GM12878 (cell line): ENCODE measurements around the gene SFR1. TPM values are rescaled to one million over a fixed set of nuclear protein-coding genes. Genes with fewer than 3 reads are reported as not detected.

Source experiments
- ATAC-seq: fragments of 200-7000 bp; cut with Tn5 transposase; 3 replicates; pipeline ENCODE4 v1.9.1; 2020; ENCODE audit warnings: mild to moderate bottlenecking, moderate library complexity
- BruUV-seq: library from RNA; stranded (reverse); fragments of 400-500 nt; replicated peaks from 2 replicates; lab custom pipeline; 2021; lab: Mats Ljungman, UMichigan
- CTCF ChIA-PET: fragments of 300-600 bp; sonication (Branson Sonifier 250); formaldehyde crosslinking; extraction: SDS; loops from one replicate; lab custom pipeline; 2021; ENCODE audit warnings: inconsistent platforms; lab: Yijun Ruan, JAX
- POLR2A ChIA-PET: fragments of 350-600 bp; formaldehyde crosslinking; extraction: SDS; loops from one replicate; lab custom pipeline; 2021; ENCODE audit warnings: inconsistent platforms; lab: Charles Lee
- RAD21 ChIA-PET: fragments of 300-600 bp; sonication (Branson Sonifier 250); formaldehyde crosslinking; loops from one replicate; lab custom pipeline; 2023; ENCODE audit warnings: antibody characterized with exemption; ENCODE audit not compliant: unreplicated experiment; lab: Charles Lee
- SMC1A ChIA-PET: fragments of 300-600 bp; sonication (Branson Sonifier 250); formaldehyde crosslinking; loops from one replicate; lab custom pipeline; 2023; ENCODE audit not compliant: unreplicated experiment, uncharacterized antibody; lab: Charles Lee
- DNase-seq: peaks from one replicate; pipeline ENCODE4 v3.0.0-alpha.2; 2011; ENCODE audit warnings: low read depth, low spot score
- FAIRE-seq: peaks from 3 replicates; lab custom pipeline; 2011; peaks lifted over from hg19 to GRCh38; lab: Jason Lieb, UNC
- H2AFZ ChIP-seq: 2 replicates; pipeline ENCODE4 v1.6.0; 2011; ENCODE audit warnings: low read depth, low read length, control low read depth; ENCODE audit not compliant: control insufficient read depth
- H3K27ac ChIP-seq: 2 replicates; pipeline ENCODE4 v1.5.1; 2011; ENCODE audit warnings: control low read depth; ENCODE audit not compliant: control insufficient read depth, insufficient read depth
- H3K27me3 ChIP-seq, 2 experiments: replicated peaks in 1 of 2; 2 replicates each; pipeline versions ENCODE4 v1.6.0 to v1.6.1; 2011; ENCODE audit warnings: low read length in 1 of 2; ENCODE audit not compliant: control insufficient read depth in 2 of 2, insufficient read depth in 2 of 2
- H3K36me3 ChIP-seq, 2 experiments: 2 replicates each; pipeline ENCODE4 v1.5.1; 2011; ENCODE audit warnings: low read length in 1 of 2; ENCODE audit not compliant: control insufficient read depth in 2 of 2, insufficient read depth in 2 of 2
- H3K4me1 ChIP-seq: 2 replicates; pipeline ENCODE4 v1.6.1; 2011; ENCODE audit warnings: mild to moderate bottlenecking, low read length, moderate library complexity, mixed read lengths; ENCODE audit not compliant: control insufficient read depth, insufficient read depth
- H3K4me2 ChIP-seq: 2 replicates; pipeline ENCODE4 v1.6.0; 2011; ENCODE audit warnings: control low read depth; ENCODE audit not compliant: control insufficient read depth, insufficient read depth
- H3K4me3 ChIP-seq: fragments of 200-600 bp; sonication (generic); 2 replicates; pipeline ENCODE4 v1.5.1; 2016
- H3K79me2 ChIP-seq: 2 replicates; pipeline ENCODE4 v1.6.0; 2011; ENCODE audit warnings: low read length; ENCODE audit not compliant: control insufficient read depth, insufficient read depth
- H3K9ac ChIP-seq: 2 replicates; pipeline ENCODE4 v1.8.0; 2011; ENCODE audit warnings: low read length, control low read depth, mixed read lengths; ENCODE audit not compliant: control insufficient read depth, insufficient read depth
- H3K9me3 ChIP-seq: replicated peaks from 3 replicates; pipeline ENCODE4 v1.5.1; 2011; ENCODE audit warnings: mild to moderate bottlenecking, low read length; ENCODE audit not compliant: control insufficient read depth, insufficient read depth
- H4K20me1 ChIP-seq: 2 replicates; pipeline ENCODE4 v1.6.0; 2011; ENCODE audit not compliant: control insufficient read depth, insufficient read depth
- ASH2L ChIP-seq: fragments of 300-600, 200-600 bp; sonication (generic); IDR thresholded peaks from 2 replicates; pipeline ENCODE4 v1.6.1; 2017; ENCODE audit warnings: low read depth, mild to moderate bottlenecking, borderline replicate concordance
- BMI1 ChIP-seq: fragments of 450-650 bp; IDR thresholded peaks from 2 replicates; pipeline ENCODE4 v1.6.1; 2016; ENCODE audit warnings: mild to moderate bottlenecking, moderate library complexity, borderline replicate concordance
- FOS ChIP-seq: IDR thresholded peaks from 3 replicates; pipeline ENCODE4 v1.6.1; 2011; ENCODE audit warnings: borderline replicate concordance; ENCODE audit not compliant: insufficient read length; ENCODE audit errors: extremely low read depth
- GATAD2B ChIP-seq: fragments of 450-650 bp; conservative IDR thresholded peaks from 2 replicates; pipeline ENCODE4 v1.6.1; 2017; ENCODE audit warnings: low read depth, mild to moderate bottlenecking, moderate library complexity
- MYC ChIP-seq: IDR thresholded peaks from 2 replicates; pipeline ENCODE4 v1.6.1; 2011; ENCODE audit warnings: mild to moderate bottlenecking, low read length, moderate library complexity, inconsistent platforms; ENCODE audit not compliant: insufficient read depth, insufficient replicate concordance, insufficient read length, severe bottlenecking
- NFYA ChIP-seq: IDR thresholded peaks from 2 replicates; pipeline ENCODE4 v1.6.1; 2011; ENCODE audit warnings: low read depth, mild to moderate bottlenecking, low read length, improper control_type of control experiment, borderline replicate concordance
- RAD51 ChIP-seq: fragments of 450-650 bp; IDR thresholded peaks from 2 replicates; pipeline ENCODE4 v1.6.1; 2016; ENCODE audit warnings: moderate library complexity, mild to moderate bottlenecking, inconsistent platforms
- SPI1 ChIP-seq: IDR thresholded peaks from 2 replicates; pipeline ENCODE4 v1.6.1; 2011; ENCODE audit warnings: low read depth, mild to moderate bottlenecking, low read length, moderate library complexity, borderline replicate concordance; ENCODE audit not compliant: insufficient read depth
- ZNF274 ChIP-seq: IDR thresholded peaks from one replicate; pipeline ENCODE4 v1.8.0; 2011; ENCODE audit not compliant: insufficient read length, insufficient read depth
- WGBS: methylation state at CpG from one replicate; pipeline ENCODE4 v1.1.6; 2016; ENCODE audit warnings: low lambda C conversion rate; ENCODE audit not compliant: insufficient replicate concordance, insufficient coverage; ENCODE audit errors: missing lambda C conversion rate; 5-methylcytosine and 5-hydroxymethylcytosine counted together
- in situ Hi-C: fragments of 300-500 bp; cut with MboI; formaldehyde crosslinking; loops from 9 replicates; pipeline ENCODE4 v1.14.3; 2018; ENCODE audit warnings: mixed read lengths
- intact Hi-C: fragments of 100-400 bp; cut with micrococcal nuclease; formaldehyde crosslinking; loops from one replicate; pipeline ENCODE4 v1.14.2; 2022; ENCODE audit not compliant: unreplicated experiment
- polyA plus RNA-seq, 11 experiments: library from polyadenylated mRNA; depleted of rRNA in 4 of 11; unstranded in 6 of 11; stranded (reverse) in 5 of 11; fragments of >200 nt; fragmentation: Nextera tagmentation in 4 of 11; fragmentation: Illumina TruSeq in 1 of 11; extraction: Ambion mirVana in 4 of 11; extraction: Trizol in 1 of 11; gene quantifications; 1 replicate in 1 of 11; 2 replicates in 10 of 11; pipeline versions ENCODE4 v1.2.1 to v1.2.3, GENCODE V29; 2011 to 2016; ENCODE audit warnings: inconsistent platforms in 2 of 11, missing spikeins in 2 of 11, low read depth in 1 of 11
- total RNA-seq, 4 experiments: library from RNA; depleted of rRNA in 3 of 4; stranded (reverse); fragments of >200 nt in 3 of 4; fragmentation: Illumina TruSeq in 1 of 4; extraction: Trizol in 1 of 4; gene quantifications; 2 replicates each; pipeline versions ENCODE4 v1.2.1 to v1.2.3, GENCODE V29; 2013 to 2021
- TF ChIP-seq, protein P1 (sequence below): fragments of 450-650 bp; IDR thresholded peaks from 2 replicates; pipeline ENCODE4 v1.6.1; 2017; ENCODE audit warnings: mild to moderate bottlenecking, low read depth, inconsistent platforms; ENCODE audit not compliant: poor library complexity, severe bottlenecking
- TF ChIP-seq, protein P2 (sequence below): IDR thresholded peaks from 2 replicates; pipeline ENCODE4 v1.6.1; 2011; ENCODE audit warnings: borderline replicate concordance, low read depth, mild to moderate bottlenecking, moderate library complexity, low read length; ENCODE audit not compliant: insufficient read depth, poor library complexity, severe bottlenecking

Gene SFR1
- total and polyA plus RNA-seq, 10 of the 15 experiments (the other 5 are each of a cell fraction or from before 2014, with no cell fraction given): 6.9 to 31.5 (median 14.9) TPM

DNA sequence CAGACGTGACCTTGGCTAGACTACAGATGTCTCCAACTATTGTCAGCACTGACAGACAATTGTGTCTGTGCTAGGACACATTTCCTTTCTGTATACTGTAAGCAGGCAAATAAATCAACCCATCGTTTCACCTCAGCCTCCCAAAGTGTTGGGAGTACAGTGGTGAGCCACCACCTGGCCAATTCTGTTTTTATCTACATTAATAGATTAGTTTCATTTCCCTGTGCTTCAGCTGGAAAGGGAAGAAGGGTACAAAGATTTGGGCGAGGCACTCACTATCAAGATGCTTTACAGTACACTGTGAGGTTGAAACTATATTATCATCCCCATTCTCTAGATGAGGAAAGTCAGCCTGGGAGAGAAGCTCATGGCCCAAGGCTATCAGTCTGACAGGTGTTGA lies 21.9 kb downstream of the SFR1 start:
- DNase-seq (no peak), FAIRE-seq (no peak), ATAC-seq (no peak)
- RAD21 ChIA-PET: interaction anchor here (1.1 kb wide), 1 partner anchor 35 kb away, joined by 3 read pairs; no protein-coding TSS in a partner anchor
- CTCF ChIA-PET: no interaction called here
- Histone ChIP-seq H2AFZ (no peak overlapping the region), H3K9me3 (no peaks in the 10 kb centered on the region), H3K27ac (no peak overlapping the region), H3K27me3 (peaks cover 0 to 2% of the 10 kb centered on the region in 2 experiments; a peak in 2 of 4 replicates), H3K36me3 (no peaks in the 10 kb centered on the region), H3K4me1 (no peaks in the 10 kb centered on the region), H3K9ac (no peak overlapping the region), H3K79me2 (no peaks in the 10 kb centered on the region), H3K4me2 (no peak overlapping the region), H3K4me3 (no peak overlapping the region), H4K20me1 (no peaks in the 10 kb centered on the region)
- TF ChIP-seq, protein P1, sequence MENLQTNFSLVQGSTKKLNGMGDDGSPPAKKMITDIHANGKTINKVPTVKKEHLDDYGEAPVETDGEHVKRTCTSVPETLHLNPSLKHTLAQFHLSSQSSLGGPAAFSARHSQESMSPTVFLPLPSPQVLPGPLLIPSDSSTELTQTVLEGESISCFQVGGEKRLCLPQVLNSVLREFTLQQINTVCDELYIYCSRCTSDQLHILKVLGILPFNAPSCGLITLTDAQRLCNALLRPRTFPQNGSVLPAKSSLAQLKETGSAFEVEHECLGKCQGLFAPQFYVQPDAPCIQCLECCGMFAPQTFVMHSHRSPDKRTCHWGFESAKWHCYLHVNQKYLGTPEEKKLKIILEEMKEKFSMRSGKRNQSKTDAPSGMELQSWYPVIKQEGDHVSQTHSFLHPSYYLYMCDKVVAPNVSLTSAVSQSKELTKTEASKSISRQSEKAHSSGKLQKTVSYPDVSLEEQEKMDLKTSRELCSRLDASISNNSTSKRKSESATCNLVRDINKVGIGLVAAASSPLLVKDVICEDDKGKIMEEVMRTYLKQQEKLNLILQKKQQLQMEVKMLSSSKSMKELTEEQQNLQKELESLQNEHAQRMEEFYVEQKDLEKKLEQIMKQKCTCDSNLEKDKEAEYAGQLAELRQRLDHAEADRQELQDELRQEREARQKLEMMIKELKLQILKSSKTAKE: no peak
- TF ChIP-seq, protein P2, sequence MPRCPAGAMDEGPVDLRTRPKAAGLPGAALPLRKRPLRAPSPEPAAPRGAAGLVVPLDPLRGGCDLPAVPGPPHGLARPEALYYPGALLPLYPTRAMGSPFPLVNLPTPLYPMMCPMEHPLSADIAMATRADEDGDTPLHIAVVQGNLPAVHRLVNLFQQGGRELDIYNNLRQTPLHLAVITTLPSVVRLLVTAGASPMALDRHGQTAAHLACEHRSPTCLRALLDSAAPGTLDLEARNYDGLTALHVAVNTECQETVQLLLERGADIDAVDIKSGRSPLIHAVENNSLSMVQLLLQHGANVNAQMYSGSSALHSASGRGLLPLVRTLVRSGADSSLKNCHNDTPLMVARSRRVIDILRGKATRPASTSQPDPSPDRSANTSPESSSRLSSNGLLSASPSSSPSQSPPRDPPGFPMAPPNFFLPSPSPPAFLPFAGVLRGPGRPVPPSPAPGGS: no peak
- no peak for TF ChIP-seq SPI1
- no peak for TF ChIP-seq GATAD2B
- TF ChIP-seq BMI1: no peak
- no peak for TF ChIP-seq MYC
- TF ChIP-seq ASH2L: no peak
- TF ChIP-seq NFYA: no peak
- TF ChIP-seq ZNF274: no peak
- no peak for TF ChIP-seq RAD51
- no peak for TF ChIP-seq FOS
- SMC1A ChIA-PET: interaction anchor here (1.5 kb wide), 1 partner anchor 254 kb away, joined by 3 read pairs; no protein-coding TSS in a partner anchor
- in situ Hi-C loops (no loop called here), intact Hi-C loops (no loop called here)
- 2% methylated on average over 3 of the region's 3 CpGs for WGBS
- POLR2A ChIA-PET: no interaction called here
- BruUV-seq: no TSS peak
